Gastroesophageal sphincter (tissue), 4 donors: Measurements from ENCODE around the gene CALCR. TPM values are rescaled to one million over a fixed set of nuclear protein-coding genes. Genes with fewer than 3 reads are reported as not detected.

Experiments used
- ATAC-seq: fragments of 150-250 bp; one replicate; pipeline ENCODE4 v1.9.1; 2016; ENCODE audit warnings: mild to moderate bottlenecking, moderate library complexity
- H3K27ac ChIP-seq, 4 donors: fragments of 200-600 bp; sonication (generic) in 3 of 4; 1 replicate in 3 of 4; 2 replicates in 1 of 4; pipeline ENCODE4 v1.5.1; 2016 to 2019
- H3K27me3 ChIP-seq: fragments of 200-600 bp; sonication (generic); one replicate; pipeline ENCODE4 v1.5.1; 2019
- H3K36me3 ChIP-seq, 2 donors: fragments of 200-600 bp; sonication (generic); one replicate each; pipeline ENCODE4 v1.5.1; 2019; ENCODE audit warnings: control low read depth in 1 of 2
- H3K4me1 ChIP-seq, 3 donors: fragments of 200-600 bp; sonication (generic); 1 replicate in 2 of 3; 2 replicates in 1 of 3; pipeline ENCODE4 v1.5.1; 2016 to 2019; ENCODE audit warnings: control low read depth in 2 of 3
- H3K4me3 ChIP-seq, 2 donors: fragments of 200-600 bp; sonication (generic); one replicate each; pipeline ENCODE4 v1.5.1; 2019; ENCODE audit warnings: mild to moderate bottlenecking in 1 of 2, moderate library complexity in 1 of 2
- H3K9me3 ChIP-seq, 3 donors: fragments of 200-600 bp; sonication (generic); one replicate each; pipeline ENCODE4 v1.5.1; 2017 to 2019; ENCODE audit warnings: control low read depth in 2 of 3
- CTCF ChIP-seq, 4 experiments: fragments of 200-600 bp in 2 of 4; fragments of 450-650 bp in 2 of 4; sonication (generic) in 1 of 4; IDR thresholded peaks; one replicate each; pipeline ENCODE4 v1.5.1; 2017 to 2019; ENCODE audit warnings: antibody characterized with exemption in 4 of 4, mild to moderate bottlenecking in 2 of 4, moderate library complexity in 2 of 4
- EP300 ChIP-seq: sonication (generic); formaldehyde crosslinking; IDR thresholded peaks from one replicate; pipeline ENCODE4 v1.6.1; 2017; ENCODE audit warnings: antibody characterized with exemption, mild to moderate bottlenecking
- POLR2A ChIP-seq, 2 donors: fragments of 450-650 bp; IDR thresholded peaks; one replicate each; pipeline ENCODE4 v1.6.1; 2017; ENCODE audit warnings: antibody characterized with exemption in 2 of 2, mild to moderate bottlenecking in 2 of 2, moderate library complexity in 1 of 2
- POLR2AphosphoS5 ChIP-seq: sonication (generic); formaldehyde crosslinking; IDR thresholded peaks from one replicate; pipeline ENCODE4 v1.6.1; 2017; ENCODE audit warnings: antibody characterized with exemption
- WGBS, 2 donors: methylation state at CpG; one replicate each; pipeline ENCODE4 v1.1.5; 2018; ENCODE audit warnings: low coverage in 1 of 2; 5-methylcytosine and 5-hydroxymethylcytosine counted together
- total RNA-seq, 4 donors: library from RNA; depleted of rRNA; stranded (reverse); fragments of >200 nt; gene quantifications; one replicate each; pipeline ENCODE4 v1.1.0, GENCODE V29; 2016

The CALCR gene
- total RNA-seq, 4 donors from 2014 or later = 0.27 TPM; not detected in 3

GRCh38 chr7:93427107-93427506 lies 147.4 kb downstream of the CALCR start:
- no peaks in the 10 kb centered on the region for H3K27me3 ChIP-seq
- no peaks in the 10 kb centered on the region for H3K9me3 ChIP-seq
- TF ChIP-seq POLR2AphosphoS5 (no peak), CTCF (IDR thresholded peaks at IDR 0.05) (no peak), POLR2A (IDR thresholded peaks at IDR 0.05) (no peak), EP300 (no peak)
- no peak overlapping the region for H3K27ac ChIP-seq
- WGBS, 2 donors = 66 to 76% methylated on average over 2 of the region's 2 CpGs
- H3K4me1 ChIP-seq = no peaks in the 10 kb centered on the region
- H3K36me3 ChIP-seq = no peaks in the 10 kb centered on the region
- no peak for ATAC-seq
- H3K4me3 ChIP-seq = no peak overlapping the region

GRCh38 chr7:93426155-93426696 lies 148.3 kb downstream of the CALCR start:
- no peaks in the 10 kb centered on the region for H3K9me3 ChIP-seq
- ATAC-seq = no peak
- no peak for TF ChIP-seq POLR2AphosphoS5
- TF ChIP-seq CTCF (IDR thresholded peaks at IDR 0.05) = no peak
- TF ChIP-seq POLR2A (IDR thresholded peaks at IDR 0.05) = no peak
- no peak for TF ChIP-seq EP300
- no peak overlapping the region for H3K4me3 ChIP-seq
- no peaks in the 10 kb centered on the region for H3K36me3 ChIP-seq
- H3K27ac ChIP-seq = no peak overlapping the region
- no peaks in the 10 kb centered on the region for H3K4me1 ChIP-seq
- H3K27me3 ChIP-seq = no peaks in the 10 kb centered on the region
- 71 to 90% methylated on average over 4 to 13 of the region's 15 CpGs for WGBS, 2 donors

GRCh38 chr7:93414574-93414973 lies 159.9 kb downstream of the CALCR start:
- TF ChIP-seq EP300 = no peak
- TF ChIP-seq CTCF (IDR thresholded peaks at IDR 0.05) = no peak
- TF ChIP-seq POLR2AphosphoS5 = no peak
- no peak for TF ChIP-seq POLR2A (IDR thresholded peaks at IDR 0.05)
- Histone ChIP-seq H3K4me3 (no peak overlapping the region), H3K27ac (no peak overlapping the region), H3K9me3 (no peaks in the 10 kb centered on the region), H3K4me1 (no peaks in the 10 kb centered on the region), H3K27me3 (no peaks in the 10 kb centered on the region), H3K36me3 (no peaks in the 10 kb centered on the region)
- no peak for ATAC-seq

GRCh38 chr7:93409324-93409723 lies 165.2 kb downstream of the CALCR start:
- no peaks in the 10 kb centered on the region for H3K4me1 ChIP-seq
- no peak overlapping the region for H3K27ac ChIP-seq
- H3K4me3 ChIP-seq = no peak overlapping the region
- TF ChIP-seq POLR2AphosphoS5 (no peak), POLR2A (IDR thresholded peaks at IDR 0.05) (no peak)
- H3K36me3 ChIP-seq = no peaks in the 10 kb centered on the region
- no peak for ATAC-seq
- H3K27me3 ChIP-seq = no peaks in the 10 kb centered on the region
- WGBS, 2 donors = 61 to 74% methylated on average over 3 of the region's 3 CpGs
- peaks cover 0 to 24% (median 0%) of the 10 kb centered on the region in 3 donors for H3K9me3 ChIP-seq

- TF ChIP-seq EP300 (no peak), POLR2A (IDR thresholded peaks at IDR 0.05) (no peak), CTCF (IDR thresholded peaks at IDR 0.05) (no peak), POLR2AphosphoS5 (no peak)
- 58% methylated on average over 3 of the region's 5 CpGs; no CpG with 5 or more reads in 1 of the 2 donors for WGBS, 2 donors
- ATAC-seq = no peak
Observed at GRCh38 chr7:93407239-93407638, 167.3 kb downstream of the CALCR start.

More at GRCh38 chr7:93407239-93407638, 167.3 kb downstream of the CALCR start:
- Histone ChIP-seq H3K4me1 (no peaks in the 10 kb centered on the region), H3K27me3 (no peaks in the 10 kb centered on the region), H3K9me3 (peaks cover 0 to 24% (median 0%) of the 10 kb centered on the region in 3 donors), H3K36me3 (no peaks in the 10 kb centered on the region), H3K27ac (no peak overlapping the region), H3K4me3 (no peak overlapping the region)
